GM12864 (cell line): ENCODE data around the gene SLC44A4.
A peak's percentile ranks its signal among the peaks of the same experiment; 100 is the strongest.
"Not testable (repeated sequence)": the region's sequence is repeated elsewhere in the genome, so short reads cannot be mapped to it uniquely, and the experiment has no call there.

ENCODE experiments used
- DNase-seq: peaks from one replicate; pipeline ENCODE4 v3.0.0-alpha.2; 2011; ENCODE audit warnings: low read depth
- H3K4me3 ChIP-seq: 2 replicates; pipeline ENCODE4 v1.5.1; 2011; ENCODE audit warnings: mild to moderate bottlenecking, low read depth, low read length, control low read depth
- TF ChIP-seq, protein P1 (sequence below): IDR thresholded peaks from 2 replicates; pipeline ENCODE4 v1.5.1; 2011; ENCODE audit warnings: low read depth, mild to moderate bottlenecking, moderate library complexity, low read length, control low read depth, inconsistent platforms; ENCODE audit errors: missing control alignments

The SLC44A4 gene

GRCh38 chr6:31907158-31907813 is 28.5 kb upstream of the SLC44A4 start:
- no peak overlapping the region for H3K4me3 ChIP-seq
- TF ChIP-seq, protein P1, sequence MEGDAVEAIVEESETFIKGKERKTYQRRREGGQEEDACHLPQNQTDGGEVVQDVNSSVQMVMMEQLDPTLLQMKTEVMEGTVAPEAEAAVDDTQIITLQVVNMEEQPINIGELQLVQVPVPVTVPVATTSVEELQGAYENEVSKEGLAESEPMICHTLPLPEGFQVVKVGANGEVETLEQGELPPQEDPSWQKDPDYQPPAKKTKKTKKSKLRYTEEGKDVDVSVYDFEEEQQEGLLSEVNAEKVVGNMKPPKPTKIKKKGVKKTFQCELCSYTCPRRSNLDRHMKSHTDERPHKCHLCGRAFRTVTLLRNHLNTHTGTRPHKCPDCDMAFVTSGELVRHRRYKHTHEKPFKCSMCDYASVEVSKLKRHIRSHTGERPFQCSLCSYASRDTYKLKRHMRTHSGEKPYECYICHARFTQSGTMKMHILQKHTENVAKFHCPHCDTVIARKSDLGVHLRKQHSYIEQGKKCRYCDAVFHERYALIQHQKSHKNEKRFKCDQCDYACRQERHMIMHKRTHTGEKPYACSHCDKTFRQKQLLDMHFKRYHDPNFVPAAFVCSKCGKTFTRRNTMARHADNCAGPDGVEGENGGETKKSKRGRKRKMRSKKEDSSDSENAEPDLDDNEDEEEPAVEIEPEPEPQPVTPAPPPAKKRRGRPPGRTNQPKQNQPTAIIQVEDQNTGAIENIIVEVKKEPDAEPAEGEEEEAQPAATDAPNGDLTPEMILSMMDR, result no peak
- DNase-seq, result no peak

GRCh38 chr6:31906727-31907126 is 27.9 kb upstream of the SLC44A4 start:
- not testable (repeated sequence) for H3K4me3 ChIP-seq, DNase-seq

- no peak for DNase-seq
- TF ChIP-seq, protein P1, result no peak
- H3K4me3 ChIP-seq, result no peak overlapping the region
Observed at GRCh38 chr6:31906122-31906521, 27.3 kb upstream of the SLC44A4 start.

DNA sequence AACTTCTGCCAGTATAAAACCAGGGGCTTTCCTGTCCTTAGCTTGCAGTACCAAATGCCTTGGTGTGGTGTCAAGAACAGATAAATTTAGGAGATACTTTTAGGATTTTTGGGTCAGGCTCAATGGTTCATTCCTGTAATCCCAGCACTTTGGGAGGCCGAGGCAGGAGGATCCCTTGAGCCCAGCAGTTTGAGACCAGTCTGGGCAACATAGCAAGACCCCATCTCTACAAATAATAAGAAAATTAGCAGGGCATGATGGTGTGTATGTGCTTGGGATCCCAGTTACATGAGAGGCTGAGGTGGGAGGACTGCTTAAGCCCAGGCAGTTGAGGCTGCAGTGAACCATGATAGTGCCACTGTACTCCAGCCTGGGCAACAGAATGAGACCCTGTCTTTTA is 26.2 kb upstream of the SLC44A4 start:
- no peak for DNase-seq
- no peak overlapping the region for H3K4me3 ChIP-seq
- TF ChIP-seq, protein P1, result no peak

DNA sequence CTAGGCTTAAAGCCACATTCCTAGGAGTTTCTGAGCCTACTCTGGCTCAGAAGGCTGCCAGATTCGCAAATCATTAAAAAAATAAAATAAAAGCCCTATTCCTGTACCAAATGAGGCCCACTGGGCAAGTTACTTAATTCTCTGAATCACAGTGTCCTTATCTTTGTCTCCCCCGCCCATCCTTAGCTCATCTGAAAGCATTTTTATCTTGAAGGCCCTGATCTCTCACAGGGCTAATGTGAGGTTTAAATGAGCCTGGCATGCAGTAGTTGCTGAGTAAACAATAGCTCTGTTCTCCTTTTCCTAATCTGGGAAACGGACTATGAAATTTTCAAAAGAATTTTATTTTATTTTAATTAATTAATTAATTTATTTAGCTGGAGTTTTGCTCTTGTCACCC is 25.2 kb upstream of the SLC44A4 start:
- DNase-seq, result no peak
- H3K4me3 ChIP-seq, result no peak overlapping the region
- TF ChIP-seq, protein P1, result no peak

DNA sequence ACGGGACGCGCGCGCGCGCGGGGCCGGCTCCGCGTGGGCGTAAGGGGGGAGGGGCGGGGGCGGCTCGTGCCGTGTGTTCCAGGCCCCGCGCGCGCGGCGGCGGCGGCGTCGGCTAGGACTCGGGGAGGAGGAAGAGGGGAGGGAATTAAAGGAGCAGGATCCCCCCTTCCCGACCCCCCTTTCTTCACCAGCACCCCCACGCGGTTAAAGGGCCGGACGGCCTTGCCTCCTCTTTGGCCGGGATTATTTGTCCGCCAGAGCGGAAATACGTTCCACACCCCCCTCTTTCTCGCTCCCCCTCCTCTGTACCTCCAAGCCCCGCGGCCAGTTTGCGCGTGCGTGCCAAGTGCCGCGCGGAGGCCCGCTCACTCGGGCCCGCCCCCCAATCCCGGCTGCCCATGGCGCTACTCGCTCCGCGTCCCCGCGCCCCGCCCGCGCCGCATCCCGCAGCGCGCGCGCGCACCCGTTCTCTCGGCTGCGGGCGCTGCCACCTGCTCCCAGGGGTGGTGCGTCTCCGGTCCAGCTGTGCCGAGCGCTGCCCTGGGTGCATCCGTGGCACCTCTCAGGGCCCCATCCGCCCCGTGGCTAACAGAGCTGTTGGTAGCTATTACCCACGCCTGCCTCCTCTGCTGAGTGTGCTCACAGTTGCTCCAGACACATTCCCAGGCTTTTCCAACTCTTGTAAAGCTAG is 23.3 kb upstream of the SLC44A4 start, which contains the start of gene ZBTB12:
ZBTB12 (minus strand) TSS at position 134 of the 691 bp plus-strand sequence. CDS start 781 bp downstream, outside the sequence.
- H3K4me3 ChIP-seq, result peak within 1 kb of the TSS; percentile 57
- TF ChIP-seq, protein P1, result no peak
- DNase-seq, result peak; percentile 78

DNA sequence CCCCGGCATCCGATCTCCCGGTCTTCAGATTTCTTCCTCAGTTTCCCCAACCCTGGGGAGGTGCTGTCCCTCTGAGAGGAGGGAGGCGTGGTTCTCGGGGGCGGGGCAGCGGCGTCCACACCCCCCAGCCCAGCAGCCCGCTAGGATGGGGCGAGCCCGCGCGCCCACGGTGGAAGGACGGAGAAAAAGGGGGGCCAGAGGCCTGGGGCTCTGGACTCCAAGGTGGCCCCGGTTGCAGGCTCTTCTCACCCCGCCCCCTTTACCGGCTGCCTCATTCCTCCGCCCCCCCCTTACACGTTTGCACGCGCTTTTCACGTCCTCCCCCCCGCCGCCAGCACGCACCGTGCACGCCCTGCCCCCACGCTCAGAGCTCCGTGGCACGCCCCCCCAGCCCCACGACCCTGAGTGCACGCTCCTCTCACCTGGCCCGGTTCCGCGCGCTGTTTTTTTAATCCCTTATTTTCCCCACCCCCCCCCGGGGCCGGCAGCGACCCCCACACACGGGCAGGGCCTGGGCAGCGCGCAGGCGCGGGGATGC is 22.7 kb upstream of the SLC44A4 start:
- H3K4me3 ChIP-seq, result peak overlapping the region; percentile 57
- DNase-seq, result no peak
- TF ChIP-seq, protein P1, result no peak
